ENCODE results near the gene PROKR1.
"Not testable (repeated sequence)": the region's sequence is repeated elsewhere in the genome, so short reads cannot be mapped to it uniquely, and the experiment has no call there.

PROKR1 gene

DNA sequence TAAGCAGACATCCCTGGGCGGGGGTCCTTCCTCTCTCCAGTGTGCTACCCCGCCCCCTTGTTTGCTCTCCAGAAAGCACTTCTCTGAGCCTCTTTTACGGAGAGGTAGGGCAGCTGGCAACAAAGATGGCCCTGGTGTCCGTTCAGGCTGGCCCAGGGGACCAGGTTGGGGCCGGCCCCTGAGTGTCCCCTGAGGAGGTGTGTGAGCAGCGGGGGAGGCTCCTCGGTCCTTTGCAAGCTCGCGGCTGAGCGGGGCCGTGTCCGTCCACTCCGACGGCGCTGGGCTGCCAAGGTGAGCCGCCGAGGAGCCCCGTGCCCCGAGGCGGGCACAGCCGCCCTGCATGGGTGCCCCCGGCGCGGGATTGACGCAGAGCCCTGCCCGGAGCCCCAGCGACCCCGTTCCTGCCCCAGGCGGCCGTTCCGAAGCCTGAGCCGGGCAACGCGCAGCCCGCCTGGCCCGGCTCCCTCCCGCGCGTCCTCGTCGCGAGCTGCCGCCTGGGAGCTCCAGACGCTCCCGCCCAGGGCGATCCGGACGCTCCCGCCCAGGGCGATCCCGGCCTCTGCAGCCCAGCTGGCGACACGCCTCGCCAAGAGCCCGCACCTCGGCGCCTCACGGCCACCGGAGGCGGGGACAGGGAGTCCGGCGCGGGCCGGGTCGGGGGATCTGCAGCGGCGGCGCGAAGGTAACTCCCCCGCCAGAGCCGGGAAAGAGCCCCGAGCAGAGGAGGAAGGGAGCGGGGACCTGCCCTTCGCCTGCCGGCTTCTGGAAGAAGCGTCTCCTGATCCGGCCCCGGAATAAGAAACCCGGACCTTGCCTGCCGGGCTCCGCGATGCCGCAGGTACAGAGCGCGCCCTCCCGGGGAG is at the start of gene PROKR1:
Gene PROKR1, plus strand, starts transcription at position 569 of the 863 bp plus-strand sequence. CDS start 2,243 bp downstream, outside the sequence.
- no peak within 1 kb of the TSS for H3K27ac Mint-ChIP-seq
- no peaks in the 10 kb centered on the region for H3K36me3 Mint-ChIP-seq (ENCODE audit: low read depth)
- H3K27me3 Mint-ChIP-seq (ENCODE audit: low read depth): peaks cover 73% of the 10 kb centered on the region
- H3K4me3 Mint-ChIP-seq: peak within 1 kb of the TSS; percentile 49
- DNase-seq (ENCODE audit: low spot score): no peak
- peaks cover 4% of the 10 kb centered on the region for H3K9me3 Mint-ChIP-seq
- peaks cover 4% of the 10 kb centered on the region for H3K4me1 Mint-ChIP-seq (ENCODE audit: low read depth)

DNA sequence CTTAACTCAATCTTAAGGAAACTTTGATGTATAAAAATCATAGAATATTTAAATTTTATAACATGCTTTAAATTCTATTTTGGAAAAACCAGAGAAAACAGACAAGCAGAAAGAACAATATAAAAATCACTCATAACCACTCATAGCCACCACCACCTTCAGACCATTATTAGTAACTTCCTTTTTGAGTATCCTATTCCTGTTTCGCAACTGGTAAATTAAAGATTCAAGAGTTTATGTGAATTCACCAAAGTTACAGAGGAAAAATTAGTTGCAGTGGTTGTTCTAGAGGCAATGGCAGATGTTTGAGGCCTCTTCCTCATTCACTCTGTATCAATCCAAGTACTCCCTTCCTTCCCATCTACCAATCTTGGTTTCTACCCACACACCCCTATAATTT is 49.3 kb upstream of the PROKR1 start:
- no peak overlapping the region for H3K27ac Mint-ChIP-seq
- DNase-seq (ENCODE audit: low spot score): no peak
- peaks cover 10% of the 10 kb centered on the region for H3K27me3 Mint-ChIP-seq (ENCODE audit: low read depth)
- H3K36me3 Mint-ChIP-seq (ENCODE audit: low read depth): no peaks in the 10 kb centered on the region
- H3K9me3 Mint-ChIP-seq: no peaks in the 10 kb centered on the region
- H3K4me3 Mint-ChIP-seq: no peak overlapping the region
- peaks cover 7% of the 10 kb centered on the region for H3K4me1 Mint-ChIP-seq (ENCODE audit: low read depth)

DNA sequence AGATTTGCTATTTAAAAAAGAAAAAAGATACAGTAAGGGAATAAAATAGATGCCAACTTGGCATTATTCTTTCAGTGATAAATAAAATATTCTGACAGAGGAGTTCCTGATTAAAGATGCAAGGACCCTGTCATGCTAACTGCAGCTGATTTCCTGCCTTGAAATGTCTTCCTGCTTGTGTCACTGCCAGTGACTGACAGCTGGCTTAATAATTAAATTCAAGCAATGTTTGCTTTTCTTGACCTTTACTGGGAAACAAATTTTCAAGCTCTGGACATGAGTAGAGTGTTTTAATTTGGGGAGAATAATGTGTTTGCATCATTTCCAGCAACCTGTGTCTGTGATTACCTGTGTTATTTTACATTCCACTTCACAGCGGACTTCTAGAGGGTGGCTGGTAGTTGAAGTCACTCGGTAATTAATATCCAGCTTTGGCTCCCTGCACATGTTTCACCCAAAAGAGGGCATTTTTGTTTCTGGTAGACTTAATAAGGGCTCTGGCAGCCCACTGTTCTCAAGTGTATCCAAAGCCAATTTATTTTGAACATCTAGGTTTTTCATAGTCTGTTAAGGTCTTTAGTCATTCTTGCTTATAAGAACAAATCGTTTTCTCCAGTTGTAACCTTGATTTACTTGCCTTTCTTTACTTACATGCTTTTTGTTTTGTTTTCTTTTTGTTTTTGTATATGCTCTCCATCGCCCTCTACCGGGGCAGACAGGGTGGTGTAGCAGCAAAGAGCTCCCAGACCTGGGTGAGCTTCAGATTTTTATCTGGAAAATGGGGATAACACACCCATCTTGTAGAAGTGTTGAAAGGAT is 48.5 kb upstream of the PROKR1 start:
- H3K4me1 Mint-ChIP-seq (ENCODE audit: low read depth): peaks cover 7% of the 10 kb centered on the region
- H3K9me3 Mint-ChIP-seq: peaks cover under 1% of the 10 kb centered on the region
- H3K4me3 Mint-ChIP-seq: peak overlapping the region; percentile 13
- peak; percentile 26 for DNase-seq (ENCODE audit: low spot score)
- peak overlapping the region; percentile 13 for H3K27ac Mint-ChIP-seq
- peaks cover 16% of the 10 kb centered on the region for H3K27me3 Mint-ChIP-seq (ENCODE audit: low read depth)
- H3K36me3 Mint-ChIP-seq (ENCODE audit: low read depth): no peaks in the 10 kb centered on the region

DNA sequence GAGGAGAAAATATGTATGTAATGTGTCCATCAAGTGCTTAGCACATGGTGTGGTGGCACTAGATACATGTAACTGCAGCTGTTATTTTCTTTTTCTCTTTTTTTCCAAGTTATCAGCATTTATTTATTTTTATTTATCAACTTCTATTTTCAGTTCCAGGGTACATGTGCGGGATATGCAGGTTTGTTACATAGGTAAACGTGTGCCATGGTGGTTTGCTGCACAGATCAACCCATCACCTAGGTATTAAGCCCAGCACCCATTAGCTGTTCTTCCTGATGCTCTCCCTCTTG is 47.9 kb upstream of the PROKR1 start:
- peaks cover 20% of the 10 kb centered on the region for H3K27me3 Mint-ChIP-seq (ENCODE audit: low read depth)
- H3K27ac Mint-ChIP-seq; H3K4me3 Mint-ChIP-seq; H3K9me3 Mint-ChIP-seq; H3K36me3 Mint-ChIP-seq (ENCODE audit: low read depth); H3K4me1 Mint-ChIP-seq (ENCODE audit: low read depth); DNase-seq (ENCODE audit: low spot score): not testable (repeated sequence)

DNA sequence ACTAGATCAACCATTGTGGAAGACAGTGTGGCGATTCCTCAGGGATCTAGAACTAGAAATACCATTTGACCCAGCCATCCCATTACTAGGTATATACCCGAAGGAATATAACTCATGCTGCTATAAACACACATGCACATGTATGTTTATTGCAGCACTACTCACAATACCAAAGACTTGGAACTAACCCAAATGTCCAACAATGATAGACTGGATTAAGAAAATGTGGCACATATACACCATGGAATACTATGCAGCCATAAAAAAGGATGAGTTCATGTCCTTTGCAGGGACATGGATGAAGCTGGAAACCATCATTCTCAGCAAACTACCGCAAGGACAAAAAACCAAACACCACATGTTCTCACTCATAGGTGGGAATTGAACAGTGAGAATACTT is 42.9 kb upstream of the PROKR1 start:
- DNase-seq (ENCODE audit: low spot score); H3K36me3 Mint-ChIP-seq (ENCODE audit: low read depth); H3K4me3 Mint-ChIP-seq; H3K27ac Mint-ChIP-seq; H3K4me1 Mint-ChIP-seq (ENCODE audit: low read depth): not testable (repeated sequence)
- H3K27me3 Mint-ChIP-seq (ENCODE audit: low read depth): peaks cover 27% of the 10 kb centered on the region
- H3K9me3 Mint-ChIP-seq: peaks cover 15% of the 10 kb centered on the region

DNA sequence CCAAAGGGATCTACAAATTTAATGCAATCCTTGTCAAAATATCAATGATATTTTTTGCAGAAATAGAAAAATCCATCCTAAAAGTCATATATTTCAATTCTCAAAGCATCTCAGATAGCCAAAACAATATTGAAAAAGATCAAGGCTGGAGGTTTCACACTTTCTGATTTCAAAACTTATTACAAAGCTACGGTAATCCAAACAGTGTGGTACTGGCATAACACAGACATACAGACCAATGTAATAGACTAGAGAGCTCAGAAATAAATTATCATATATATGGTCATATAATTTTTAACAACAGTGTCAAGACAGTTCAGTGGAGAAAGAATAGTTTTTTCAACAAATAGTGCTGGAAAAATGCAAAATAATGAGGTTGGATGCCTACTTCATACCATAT is 40.3 kb upstream of the PROKR1 start:
- no peaks in the 10 kb centered on the region for H3K4me1 Mint-ChIP-seq (ENCODE audit: low read depth)
- H3K27me3 Mint-ChIP-seq (ENCODE audit: low read depth): peaks cover 26% of the 10 kb centered on the region
- H3K36me3 Mint-ChIP-seq (ENCODE audit: low read depth): no peaks in the 10 kb centered on the region
- H3K9me3 Mint-ChIP-seq: peaks cover 15% of the 10 kb centered on the region
- H3K27ac Mint-ChIP-seq: no peak overlapping the region
- DNase-seq (ENCODE audit: low spot score): no peak
- no peak overlapping the region for H3K4me3 Mint-ChIP-seq

DNA sequence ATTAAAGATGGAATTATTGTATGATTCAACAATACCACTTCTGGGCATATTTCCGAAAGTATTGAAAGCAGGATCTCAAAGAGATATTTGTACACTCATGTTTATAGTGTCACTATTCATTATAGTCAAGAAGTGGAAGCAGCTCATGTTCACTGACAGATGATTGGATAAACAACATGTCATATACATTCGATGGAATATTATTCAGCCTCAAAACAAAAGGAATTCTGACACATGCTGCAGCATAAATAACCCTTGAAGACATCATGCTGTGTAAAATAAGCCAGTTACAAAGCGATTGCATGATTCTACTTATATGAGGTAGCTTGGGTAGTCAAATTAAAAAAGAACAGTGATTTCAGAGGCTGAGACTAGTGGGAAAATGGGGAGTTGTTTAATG is 39.3 kb upstream of the PROKR1 start:
- Mint-ChIP-seq H3K27me3 (ENCODE audit: low read depth) (peaks cover 28% of the 10 kb centered on the region), H3K27ac (no peak overlapping the region), H3K4me3 (no peak overlapping the region), H3K36me3 (ENCODE audit: low read depth) (no peaks in the 10 kb centered on the region), H3K4me1 (ENCODE audit: low read depth) (no peaks in the 10 kb centered on the region), H3K9me3 (peaks cover 15% of the 10 kb centered on the region)
- no peak for DNase-seq (ENCODE audit: low spot score)

DNA sequence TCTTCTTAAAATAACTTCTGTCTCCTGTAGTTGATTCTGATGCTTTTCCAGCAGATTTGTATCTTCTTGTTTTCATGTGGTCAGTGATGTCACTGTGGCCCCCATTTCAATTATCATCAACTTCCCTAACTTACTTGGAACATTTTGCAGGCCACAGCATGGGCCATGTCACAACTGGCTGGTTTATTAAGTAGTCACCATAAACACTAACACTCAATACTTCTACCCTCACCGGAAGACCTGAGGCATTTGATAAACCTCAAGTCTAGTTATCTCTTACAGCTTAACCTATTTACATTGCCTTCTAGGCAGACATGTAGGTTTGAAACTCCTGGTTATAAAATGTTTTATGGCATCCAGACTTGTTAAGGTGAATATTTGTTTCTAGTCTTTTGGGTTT is 37.4 kb upstream of the PROKR1 start:
- Mint-ChIP-seq H3K27me3 (ENCODE audit: low read depth) (peaks cover 22% of the 10 kb centered on the region), H3K9me3 (peaks cover 17% of the 10 kb centered on the region), H3K4me1 (ENCODE audit: low read depth) (no peaks in the 10 kb centered on the region), H3K36me3 (ENCODE audit: low read depth) (no peaks in the 10 kb centered on the region), H3K4me3 (no peak overlapping the region), H3K27ac (no peak overlapping the region)
- no peak for DNase-seq (ENCODE audit: low spot score)

DNA sequence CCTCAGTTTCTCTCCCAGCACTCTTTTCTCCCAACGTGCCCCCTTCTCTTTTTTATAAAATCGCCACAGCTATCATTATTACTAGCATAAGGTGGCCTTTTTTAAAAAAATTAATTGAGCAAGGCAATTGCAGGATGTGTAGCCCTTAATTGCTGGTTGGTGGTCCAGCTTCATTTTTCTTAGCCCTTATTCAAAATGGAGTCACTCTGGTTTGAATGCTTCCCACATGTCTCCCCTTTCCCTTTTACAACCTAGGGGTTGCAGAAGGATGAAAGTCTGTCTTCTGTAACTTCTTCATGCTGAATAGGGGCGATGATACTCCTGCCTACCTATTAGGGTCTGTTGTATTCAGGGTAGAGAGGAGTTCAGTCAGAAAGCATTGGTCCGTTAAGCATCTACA is 36.6 kb upstream of the PROKR1 start:
- H3K9me3 Mint-ChIP-seq: peaks cover 12% of the 10 kb centered on the region
- DNase-seq (ENCODE audit: low spot score): no peak
- H3K36me3 Mint-ChIP-seq (ENCODE audit: low read depth): no peaks in the 10 kb centered on the region
- peaks cover 22% of the 10 kb centered on the region for H3K27me3 Mint-ChIP-seq (ENCODE audit: low read depth)
- no peak overlapping the region for H3K27ac Mint-ChIP-seq
- no peaks in the 10 kb centered on the region for H3K4me1 Mint-ChIP-seq (ENCODE audit: low read depth)
- no peak overlapping the region for H3K4me3 Mint-ChIP-seq

DNA sequence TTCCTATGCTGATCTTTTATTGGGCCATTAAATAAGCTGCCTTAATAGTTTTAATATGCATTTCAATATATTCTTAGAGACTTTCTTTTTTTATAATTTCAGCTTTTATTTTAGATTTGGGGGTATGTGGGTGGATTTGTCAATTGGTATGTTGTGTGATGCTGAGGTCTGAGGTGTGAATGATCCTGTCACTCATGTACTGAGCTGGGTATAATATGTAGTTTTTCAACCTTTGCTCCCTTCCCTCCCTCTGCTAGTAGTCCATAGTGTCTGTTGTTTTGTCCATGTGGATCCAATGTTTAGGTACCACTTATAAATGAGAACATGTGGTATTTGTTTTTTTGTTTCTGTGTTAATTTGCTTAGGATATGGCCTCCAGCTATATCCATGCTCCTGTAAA is 35.5 kb upstream of the PROKR1 start:
- no peak for DNase-seq (ENCODE audit: low spot score)

DNA sequence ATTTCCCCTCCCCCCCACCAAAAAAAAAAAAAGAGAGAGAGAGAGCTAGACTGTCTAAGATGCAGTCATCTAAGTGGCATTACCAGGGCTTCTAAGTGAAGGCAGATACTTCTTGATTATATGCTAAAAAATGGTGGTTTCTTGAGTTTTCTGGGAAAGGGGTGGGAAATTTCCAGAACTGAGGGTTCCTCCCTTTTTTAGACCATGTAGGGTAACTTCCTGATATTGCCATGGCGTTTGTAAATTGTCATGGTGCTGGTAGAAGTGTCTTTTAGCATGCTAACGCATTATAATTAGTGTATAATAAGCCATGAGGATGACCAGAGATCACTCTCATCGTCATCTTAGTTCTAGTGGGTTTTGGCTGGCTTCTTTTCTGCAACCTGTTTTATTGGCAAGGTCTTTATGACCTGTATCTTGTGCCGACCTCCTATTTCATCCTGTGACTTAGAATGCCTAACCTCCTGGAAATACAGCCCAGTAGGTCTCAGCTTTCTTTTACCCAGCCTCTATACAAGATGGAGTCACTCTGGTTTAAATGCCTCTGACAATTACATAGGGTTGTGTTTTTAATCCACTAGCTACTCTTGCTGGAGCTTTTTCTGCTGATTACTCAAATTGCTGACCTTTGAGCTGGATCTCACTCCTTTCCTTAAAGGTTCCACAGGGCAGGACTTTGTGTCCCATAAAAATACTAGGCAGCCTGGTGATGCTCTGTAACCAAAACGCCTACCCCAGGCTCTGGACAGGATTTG is 30.4 kb upstream of the PROKR1 start:
- Mint-ChIP-seq H3K9me3 (peaks cover 6% of the 10 kb centered on the region), H3K27me3 (ENCODE audit: low read depth) (peaks cover 7% of the 10 kb centered on the region), H3K36me3 (ENCODE audit: low read depth) (no peaks in the 10 kb centered on the region), H3K27ac (no peak overlapping the region), H3K4me1 (ENCODE audit: low read depth) (no peaks in the 10 kb centered on the region), H3K4me3 (no peak overlapping the region)
- DNase-seq (ENCODE audit: low spot score): no peak

More for the DNA sequence above, 35.5 kb upstream of the PROKR1 start:
- Mint-ChIP-seq H3K27me3 (ENCODE audit: low read depth) (peaks cover 18% of the 10 kb centered on the region), H3K27ac (no peak overlapping the region), H3K4me1 (ENCODE audit: low read depth) (no peaks in the 10 kb centered on the region), H3K9me3 (peaks cover 6% of the 10 kb centered on the region), H3K36me3 (ENCODE audit: low read depth) (no peaks in the 10 kb centered on the region), H3K4me3 (no peak overlapping the region)

DNA sequence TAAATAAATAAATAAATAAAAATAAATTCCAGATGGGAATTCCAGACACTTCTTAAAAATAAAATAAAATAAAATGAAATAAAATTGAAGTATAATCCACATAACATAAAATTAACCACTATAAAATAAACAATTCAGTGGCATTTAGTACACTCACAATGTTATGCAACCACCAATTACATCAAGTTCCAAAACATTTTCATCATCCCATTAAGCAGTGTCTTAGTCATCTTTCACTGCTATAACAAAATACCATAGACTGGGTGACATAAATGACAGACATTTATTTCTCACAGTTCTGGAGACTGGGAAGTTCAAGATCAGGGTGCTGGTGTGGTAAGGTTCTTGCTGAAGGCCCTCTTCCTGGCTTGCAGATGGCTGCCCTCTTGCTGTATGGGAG is 22.6 kb upstream of the PROKR1 start:
- H3K36me3 Mint-ChIP-seq (ENCODE audit: low read depth): no peaks in the 10 kb centered on the region
- no peak overlapping the region for H3K4me3 Mint-ChIP-seq
- H3K27ac Mint-ChIP-seq: no peak overlapping the region
- no peaks in the 10 kb centered on the region for H3K4me1 Mint-ChIP-seq (ENCODE audit: low read depth)
- no peak for DNase-seq (ENCODE audit: low spot score)
- H3K9me3 Mint-ChIP-seq: peaks cover 3% of the 10 kb centered on the region
- no peaks in the 10 kb centered on the region for H3K27me3 Mint-ChIP-seq (ENCODE audit: low read depth)

DNA sequence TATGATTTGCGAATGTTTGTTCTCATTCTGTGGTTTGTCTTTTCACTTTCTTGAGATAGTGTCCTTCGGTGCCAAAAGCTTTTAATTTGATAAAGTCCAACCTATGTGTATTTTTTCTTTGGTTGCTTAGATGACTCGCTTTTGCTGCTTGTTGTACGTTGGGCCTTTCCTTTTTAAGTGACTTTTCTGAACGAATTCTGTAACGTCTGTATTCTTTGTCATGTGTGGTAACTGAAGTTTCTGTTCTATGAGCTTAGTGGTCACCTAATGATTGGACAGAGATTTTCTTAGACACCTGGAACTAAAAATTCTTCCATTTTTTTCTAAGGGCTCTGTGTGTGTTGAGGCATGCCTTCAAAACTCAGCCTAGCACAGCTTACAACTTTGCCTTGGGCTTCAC is 19.6 kb upstream of the PROKR1 start:
- Mint-ChIP-seq H3K4me1 (ENCODE audit: low read depth) (no peaks in the 10 kb centered on the region), H3K27ac (no peak overlapping the region), H3K4me3 (no peak overlapping the region), H3K36me3 (ENCODE audit: low read depth) (no peaks in the 10 kb centered on the region), H3K27me3 (ENCODE audit: low read depth) (peaks cover 6% of the 10 kb centered on the region), H3K9me3 (peaks cover 3% of the 10 kb centered on the region)
- DNase-seq (ENCODE audit: low spot score): no peak

DNA sequence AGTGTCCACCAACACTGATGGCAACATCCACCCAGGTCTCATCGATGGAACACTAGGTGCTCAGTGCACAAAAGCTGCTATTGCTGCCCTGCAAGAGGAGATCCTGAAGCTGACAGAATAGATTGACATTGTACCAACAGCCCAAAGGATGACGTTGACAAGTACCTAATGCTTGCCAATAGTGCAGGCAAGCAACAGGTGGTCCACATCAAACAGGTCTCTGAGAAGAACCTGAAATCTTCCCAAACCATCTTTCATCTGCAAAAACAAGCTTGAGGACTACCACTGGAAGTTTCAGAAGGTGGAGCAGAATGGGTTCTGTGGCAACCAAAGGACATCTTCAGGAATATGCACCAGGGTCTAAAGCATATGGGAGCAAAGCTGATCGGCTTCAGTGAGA is 15.8 kb upstream of the PROKR1 start:
- Mint-ChIP-seq H3K4me3 (no peak overlapping the region), H3K27me3 (ENCODE audit: low read depth) (peaks cover 24% of the 10 kb centered on the region), H3K4me1 (ENCODE audit: low read depth) (no peaks in the 10 kb centered on the region), H3K36me3 (ENCODE audit: low read depth) (no peaks in the 10 kb centered on the region), H3K9me3 (no peaks in the 10 kb centered on the region), H3K27ac (no peak overlapping the region)
- no peak for DNase-seq (ENCODE audit: low spot score)

Measured in T-helper 2 cell treated with Interferon-gamma antibody and Interleukin-4, amounts not matched to agents 5 μg/mL and 100 μg/mL, for 36 hours (primary cell).